Measurements from ENCODE around the gene ZP1. TPM values are rescaled to one million over a fixed set of nuclear protein-coding genes. Genes with fewer than 3 reads are reported as not detected.
A peak's percentile ranks its signal among the peaks of the same experiment; 100 is the strongest.

The ZP1 gene
- total RNA-seq, 1 experiment from 2014 or later = not detected

DNA sequence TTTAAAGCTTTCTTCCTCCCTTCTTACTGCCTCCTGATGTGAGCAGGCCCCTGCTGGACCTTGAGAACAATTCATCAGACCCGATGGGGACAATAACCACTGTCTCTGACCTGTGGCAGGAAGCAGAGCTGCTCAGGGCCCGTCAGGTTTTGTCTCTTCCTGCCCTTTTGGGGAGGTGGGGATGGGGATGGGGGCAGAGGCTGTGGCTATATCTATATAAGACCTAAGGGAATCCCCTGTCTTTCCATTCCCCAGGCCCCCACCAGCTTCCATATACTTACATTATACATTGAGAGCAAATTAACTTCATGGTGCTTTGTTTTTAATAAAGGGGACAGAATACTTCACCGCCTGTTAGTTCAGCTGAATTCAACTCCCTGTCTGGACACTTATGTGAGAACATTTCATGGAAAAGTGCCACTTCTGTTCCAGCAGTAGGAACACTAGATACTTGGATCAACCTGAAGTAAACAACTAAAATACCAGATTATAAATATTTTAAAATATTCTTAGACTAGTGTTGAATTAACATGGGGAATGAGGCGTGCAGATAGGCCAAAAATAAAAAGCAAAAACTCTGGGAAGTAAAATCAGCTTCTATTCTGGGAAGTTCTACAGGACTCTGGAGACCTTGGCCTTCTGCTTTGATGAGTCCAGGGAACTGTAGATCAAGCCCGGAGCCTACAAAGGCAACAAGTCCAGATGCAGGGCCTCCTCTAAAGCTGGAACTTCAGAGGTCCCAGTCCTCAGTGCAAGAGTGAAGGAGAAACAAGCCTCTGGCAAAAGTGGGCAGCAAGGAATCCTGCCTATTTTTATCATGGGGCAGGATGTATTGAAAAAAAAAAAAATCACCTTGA, 11.1 kb downstream of the ZP1 start:
- no peak overlapping the region for H3K27ac Mint-ChIP-seq (ENCODE audit: low read depth, unreplicated experiment)
- H3K9me3 Mint-ChIP-seq (ENCODE audit: unreplicated experiment) = no peaks in the 10 kb centered on the region
- POLR2A ChIA-PET = no interaction called here
- no peaks in the 10 kb centered on the region for H3K27me3 Mint-ChIP-seq (ENCODE audit: insufficient read depth, unreplicated experiment)
- CTCF ChIA-PET = interaction anchor here (0.6 to 1.2 kb wide), 2 partner anchors 47 to 507 kb away, joined by 3 to 4 read pairs; no protein-coding TSS in a partner anchor
- H3K36me3 Mint-ChIP-seq (ENCODE audit: insufficient read depth, unreplicated experiment) = peaks cover 26% of the 10 kb centered on the region
- BruUV-seq (replicated peaks) = no TSS peak
- TF ChIP-seq, protein P1, sequence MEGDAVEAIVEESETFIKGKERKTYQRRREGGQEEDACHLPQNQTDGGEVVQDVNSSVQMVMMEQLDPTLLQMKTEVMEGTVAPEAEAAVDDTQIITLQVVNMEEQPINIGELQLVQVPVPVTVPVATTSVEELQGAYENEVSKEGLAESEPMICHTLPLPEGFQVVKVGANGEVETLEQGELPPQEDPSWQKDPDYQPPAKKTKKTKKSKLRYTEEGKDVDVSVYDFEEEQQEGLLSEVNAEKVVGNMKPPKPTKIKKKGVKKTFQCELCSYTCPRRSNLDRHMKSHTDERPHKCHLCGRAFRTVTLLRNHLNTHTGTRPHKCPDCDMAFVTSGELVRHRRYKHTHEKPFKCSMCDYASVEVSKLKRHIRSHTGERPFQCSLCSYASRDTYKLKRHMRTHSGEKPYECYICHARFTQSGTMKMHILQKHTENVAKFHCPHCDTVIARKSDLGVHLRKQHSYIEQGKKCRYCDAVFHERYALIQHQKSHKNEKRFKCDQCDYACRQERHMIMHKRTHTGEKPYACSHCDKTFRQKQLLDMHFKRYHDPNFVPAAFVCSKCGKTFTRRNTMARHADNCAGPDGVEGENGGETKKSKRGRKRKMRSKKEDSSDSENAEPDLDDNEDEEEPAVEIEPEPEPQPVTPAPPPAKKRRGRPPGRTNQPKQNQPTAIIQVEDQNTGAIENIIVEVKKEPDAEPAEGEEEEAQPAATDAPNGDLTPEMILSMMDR (IDR thresholded peaks at IDR 0.05; ENCODE audit: unreplicated experiment) = no peak
- H3K4me3 Mint-ChIP-seq (ENCODE audit: unreplicated experiment) = no peak overlapping the region
- intact Hi-C loops (cut with micrococcal nuclease) = no loop called here
- no peak for DNase-seq (ENCODE audit: unreplicated experiment)
- H3K4me1 Mint-ChIP-seq (ENCODE audit: insufficient read depth, unreplicated experiment) = no peaks in the 10 kb centered on the region

DNA sequence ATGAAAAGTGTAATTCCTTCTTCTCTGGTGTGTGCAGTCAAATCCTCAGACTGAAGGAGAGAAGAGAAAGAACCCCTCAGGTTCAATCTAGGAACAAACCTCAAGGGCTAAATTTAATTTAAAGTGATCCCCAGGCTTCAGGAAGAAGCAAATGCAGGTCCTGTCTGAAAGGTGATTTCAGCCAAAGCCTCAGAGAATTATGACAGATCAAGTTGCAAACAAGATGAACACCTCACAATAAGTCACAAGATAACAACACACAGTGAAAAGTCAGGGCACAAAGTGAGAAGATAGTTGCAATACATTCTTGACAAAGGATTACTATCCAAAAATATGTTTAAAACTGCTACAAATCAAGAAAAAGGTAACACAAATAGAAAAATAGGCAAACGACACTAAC, 11.8 kb downstream of the ZP1 start:
- no peaks in the 10 kb centered on the region for H3K27me3 Mint-ChIP-seq (ENCODE audit: insufficient read depth, unreplicated experiment)
- H3K4me3 Mint-ChIP-seq (ENCODE audit: unreplicated experiment) = no peak overlapping the region
- TF ChIP-seq, protein P1 (IDR thresholded peaks at IDR 0.05; ENCODE audit: unreplicated experiment) = no peak
- H3K36me3 Mint-ChIP-seq (ENCODE audit: insufficient read depth, unreplicated experiment) = peaks cover 30% of the 10 kb centered on the region
- intact Hi-C loops (cut with micrococcal nuclease) = no loop called here
- no TSS peak for BruUV-seq (replicated peaks)
- DNase-seq (ENCODE audit: unreplicated experiment) = no peak
- CTCF ChIA-PET = no interaction called here
- H3K4me1 Mint-ChIP-seq (ENCODE audit: insufficient read depth, unreplicated experiment) = no peaks in the 10 kb centered on the region
- POLR2A ChIA-PET = no interaction called here
- no peaks in the 10 kb centered on the region for H3K9me3 Mint-ChIP-seq (ENCODE audit: unreplicated experiment)
- no peak overlapping the region for H3K27ac Mint-ChIP-seq (ENCODE audit: low read depth, unreplicated experiment)

DNA sequence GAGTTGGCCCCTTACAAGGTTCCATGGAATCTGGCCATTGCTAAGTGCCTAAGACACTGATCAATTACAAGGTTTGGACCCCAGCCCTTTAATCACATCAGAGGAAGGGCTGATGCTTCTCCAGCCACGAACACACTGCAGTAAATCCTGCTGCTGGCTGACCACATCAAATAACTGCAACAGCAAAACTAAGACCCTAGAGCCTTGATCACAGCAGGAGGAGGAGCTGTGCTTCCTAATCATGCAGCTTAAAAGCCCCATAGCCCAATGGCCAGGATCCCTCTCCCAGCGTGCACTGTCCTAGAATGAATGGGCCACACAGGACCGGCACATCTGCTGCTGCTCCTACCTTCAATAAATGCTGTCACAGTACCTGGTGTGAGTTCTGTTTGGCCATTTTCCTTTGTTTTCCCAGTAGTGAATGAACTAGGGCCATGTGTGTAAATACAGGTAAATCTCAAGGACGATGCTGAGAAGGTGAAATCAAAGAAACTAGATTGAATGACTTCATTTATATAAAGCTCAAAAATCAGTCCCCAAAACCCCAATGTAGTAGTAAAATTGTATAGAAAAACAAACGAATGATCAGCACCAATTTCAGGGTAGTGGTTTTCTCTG, 12.7 kb downstream of the ZP1 start:
- peaks cover 37% of the 10 kb centered on the region for H3K36me3 Mint-ChIP-seq (ENCODE audit: insufficient read depth, unreplicated experiment)
- no peaks in the 10 kb centered on the region for H3K9me3 Mint-ChIP-seq (ENCODE audit: unreplicated experiment)
- no peaks in the 10 kb centered on the region for H3K4me1 Mint-ChIP-seq (ENCODE audit: insufficient read depth, unreplicated experiment)
- intact Hi-C loops (cut with micrococcal nuclease) = no loop called here
- no peak overlapping the region for H3K4me3 Mint-ChIP-seq (ENCODE audit: unreplicated experiment)
- H3K27ac Mint-ChIP-seq (ENCODE audit: low read depth, unreplicated experiment) = peak overlapping the region; percentile 49
- no peak for DNase-seq (ENCODE audit: unreplicated experiment)
- TF ChIP-seq, protein P1 (IDR thresholded peaks at IDR 0.05; ENCODE audit: unreplicated experiment) = no peak
- BruUV-seq (replicated peaks) = no TSS peak
- ChIA-PET POLR2A (no interaction called here), CTCF (interaction anchor here (0.8 to 1.1 kb wide), 2 partner anchors 17 to 19 kb away, joined by 3 to 8 read pairs; no protein-coding TSS in a partner anchor)
- H3K27me3 Mint-ChIP-seq (ENCODE audit: insufficient read depth, unreplicated experiment) = no peaks in the 10 kb centered on the region

DNA sequence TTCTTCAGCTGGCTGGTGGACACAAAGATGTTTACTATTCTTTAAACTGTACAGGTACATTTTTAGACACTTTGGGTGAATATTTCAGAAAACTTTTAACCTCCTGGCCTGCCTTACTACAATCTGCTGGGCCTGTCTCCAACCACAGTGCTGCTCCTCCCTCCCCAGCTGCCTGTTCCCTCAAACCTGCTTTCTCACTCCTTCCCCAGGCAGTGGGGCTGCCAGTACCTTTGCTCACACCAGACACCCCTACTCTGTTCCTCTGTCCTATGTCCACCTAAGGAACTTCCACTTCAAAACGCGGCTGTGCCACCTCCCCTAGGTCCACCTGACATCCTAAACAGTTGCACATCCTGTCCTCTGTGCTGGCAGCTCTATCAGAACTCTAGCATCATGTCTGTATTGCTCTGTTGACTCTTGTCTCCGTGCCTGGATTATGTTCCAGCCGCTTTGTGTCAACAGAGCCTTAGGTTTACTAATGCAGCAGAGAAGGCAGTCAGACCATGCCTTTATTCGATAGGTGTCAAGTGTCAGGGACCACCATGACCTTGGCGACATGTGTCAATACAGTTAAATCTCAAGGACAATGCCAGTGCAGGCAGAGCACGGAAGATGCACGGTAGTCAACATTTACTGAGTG, 13.4 kb downstream of the ZP1 start:
- TF ChIP-seq, protein P1 (IDR thresholded peaks at IDR 0.05; ENCODE audit: unreplicated experiment) = no peak
- ChIA-PET CTCF (interaction anchor here (0.8 to 2.2 kb wide), 3 partner anchors 16 to 49 kb away, joined by 3 to 8 read pairs (median 5); no protein-coding TSS in a partner anchor), POLR2A (interaction anchor here (1.4 kb wide), 1 partner anchor 11 kb away, joined by 3 read pairs; no protein-coding TSS in a partner anchor)
- H3K4me1 Mint-ChIP-seq (ENCODE audit: insufficient read depth, unreplicated experiment) = no peaks in the 10 kb centered on the region
- DNase-seq (ENCODE audit: unreplicated experiment) = no peak
- no peak overlapping the region for H3K4me3 Mint-ChIP-seq (ENCODE audit: unreplicated experiment)
- intact Hi-C loops (cut with micrococcal nuclease) = no loop called here
- BruUV-seq (replicated peaks) = no TSS peak
- H3K9me3 Mint-ChIP-seq (ENCODE audit: unreplicated experiment) = no peaks in the 10 kb centered on the region
- no peaks in the 10 kb centered on the region for H3K27me3 Mint-ChIP-seq (ENCODE audit: insufficient read depth, unreplicated experiment)
- H3K27ac Mint-ChIP-seq (ENCODE audit: low read depth, unreplicated experiment) = peak overlapping the region; percentile 49
- peaks cover 37% of the 10 kb centered on the region for H3K36me3 Mint-ChIP-seq (ENCODE audit: insufficient read depth, unreplicated experiment)
